Hematopoietic multipotent progenitor cell treated with erythropoietin and hydrocortisone succinate and interleukin-3 and kit ligand, for 15 days (in vitro differentiated cells): Measurements from ENCODE around the gene MRPL37.

ENCODE experiments used
- DNase-seq: peaks from one replicate; pipeline ENCODE4 v3.0.0-alpha.2; 2015; ENCODE audit warnings: low spot score

Gene MRPL37

GRCh38 chr1:54240741-54241335, 40.9 kb downstream of the MRPL37 start:
- no peak for DNase-seq

GRCh38 chr1:54241364-54241763, 41.4 kb downstream of the MRPL37 start:
- DNase-seq = no peak

GRCh38 chr1:54243022-54243421, 43.1 kb downstream of the MRPL37 start:
- no peak for DNase-seq

GRCh38 chr1:54244655-54245054, 44.7 kb downstream of the MRPL37 start:
- DNase-seq = no peak

- DNase-seq = no peak
Observed at GRCh38 chr1:54245501-54245900, 45.5 kb downstream of the MRPL37 start.

- DNase-seq = no peak
Observed at GRCh38 chr1:54246116-54246721, 46.3 kb downstream of the MRPL37 start.

GRCh38 chr1:54247863-54248515, 48.0 kb downstream of the MRPL37 start:
- no peak for DNase-seq

- no peak for DNase-seq
Observed at GRCh38 chr1:54248966-54249365, 49.0 kb downstream of the MRPL37 start.

- DNase-seq = no peak
Observed at GRCh38 chr1:54249819-54250435, 50.0 kb downstream of the MRPL37 start.

- no peak for DNase-seq
Observed at GRCh38 chr1:54250670-54251069, 50.7 kb downstream of the MRPL37 start.

- no peak for DNase-seq
Observed at GRCh38 chr1:54252371-54252936, 52.5 kb downstream of the MRPL37 start.

- no peak for DNase-seq
Observed at GRCh38 chr1:54253480-54253879, 53.5 kb downstream of the MRPL37 start.

GRCh38 chr1:54254055-54254454, 54.1 kb downstream of the MRPL37 start:
- no peak for DNase-seq

GRCh38 chr1:54255026-54255702, 55.2 kb downstream of the MRPL37 start:
- no peak for DNase-seq

- no peak for DNase-seq
Observed at GRCh38 chr1:54256522-54257345, 56.8 kb downstream of the MRPL37 start.

GRCh38 chr1:54257346-54257620, 57.3 kb downstream of the MRPL37 start:
- DNase-seq = no peak

- DNase-seq = no peak
Observed at GRCh38 chr1:54257876-54258275, 57.9 kb downstream of the MRPL37 start.

- no peak for DNase-seq
Observed at GRCh38 chr1:54259546-54260140, 59.7 kb downstream of the MRPL37 start.

GRCh38 chr1:54260810-54261209, 60.8 kb downstream of the MRPL37 start:
- DNase-seq = no peak

GRCh38 chr1:54262244-54262643, 62.3 kb downstream of the MRPL37 start:
- DNase-seq = no peak

GRCh38 chr1:54263601-54264226, 63.7 kb downstream of the MRPL37 start:
- DNase-seq = no peak
